GM12874 (cell line): ENCODE results near the gene EMP2.

Experiments used
- CTCF ChIP-seq: IDR thresholded peaks from 2 replicates; pipeline ENCODE4 v1.5.1; 2011; ENCODE audit warnings: low read depth, mild to moderate bottlenecking, control low read depth, low read length, moderate library complexity; ENCODE audit not compliant: insufficient read depth

Gene EMP2

GRCh38 chr16:10497132-10498101 lies 83.0 kb downstream of the EMP2 start:
- no peak for TF ChIP-seq CTCF

GRCh38 chr16:10495031-10495345 lies 85.4 kb downstream of the EMP2 start:
- no peak for TF ChIP-seq CTCF

GRCh38 chr16:10494343-10495030 lies 85.9 kb downstream of the EMP2 start:
- TF ChIP-seq CTCF, result no peak

- TF ChIP-seq CTCF, result no peak
Measured at GRCh38 chr16:10493276-10493675, 87.1 kb downstream of the EMP2 start.

GRCh38 chr16:10490141-10490540 lies 90.3 kb downstream of the EMP2 start:
- TF ChIP-seq CTCF, result no peak

- TF ChIP-seq CTCF, result no peak
Measured at GRCh38 chr16:10485698-10486382, 94.6 kb downstream of the EMP2 start.

GRCh38 chr16:10485159-10485558 lies 95.2 kb downstream of the EMP2 start:
- no peak for TF ChIP-seq CTCF
